Medulla oblongata (tissue), 1 donor: ENCODE data around the gene AIFM3.

Source experiments
- DNase-seq: peaks from one replicate; pipeline ENCODE4 v3.0.0-alpha.2; 2015; ENCODE audit errors: extremely low spot score

AIFM3 gene

DNA sequence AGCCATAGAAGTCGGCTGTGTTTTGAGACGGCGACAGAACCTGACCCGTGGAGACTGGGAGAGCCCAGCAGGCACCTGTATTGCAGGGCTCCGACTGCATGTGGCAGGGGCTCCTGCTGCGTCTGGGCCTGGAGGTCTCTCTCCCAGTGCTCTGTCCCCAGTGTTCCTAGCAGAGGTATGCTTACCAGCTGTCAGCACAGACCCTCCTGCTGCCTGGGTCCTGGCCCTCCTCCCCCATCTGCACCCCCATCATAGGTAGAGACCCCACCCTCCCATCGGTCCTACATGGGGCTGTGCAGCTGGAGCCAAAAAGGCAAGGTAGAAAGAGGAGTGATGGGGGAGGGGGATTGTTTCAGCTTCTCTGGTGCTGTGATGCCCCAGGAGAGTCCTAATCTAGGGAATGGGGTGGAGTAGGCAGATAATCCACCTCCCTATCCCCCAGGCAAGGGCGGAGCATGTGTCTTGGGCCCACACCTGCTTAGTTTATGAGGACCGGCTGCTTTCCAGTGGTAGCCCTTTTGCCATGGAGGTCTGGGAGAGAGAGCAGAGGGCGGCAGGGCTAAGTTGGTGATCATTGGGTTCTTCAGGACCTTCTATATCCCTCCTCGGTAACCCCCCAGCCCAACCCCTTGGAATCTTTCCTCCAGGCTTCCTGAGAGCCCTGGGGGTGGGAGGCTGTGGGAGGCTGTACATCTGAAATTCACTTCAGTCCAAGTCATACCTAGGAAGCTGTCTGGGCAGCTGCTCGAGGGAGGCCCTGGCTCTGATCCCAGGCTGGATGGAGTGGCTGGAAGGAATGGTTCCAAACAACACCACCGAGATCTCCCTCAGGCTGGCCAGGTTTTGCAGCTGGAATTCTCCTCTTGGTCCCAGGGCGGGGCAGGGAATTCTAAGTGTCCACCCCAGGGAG is 60.0 kb downstream of the AIFM3 start:
- no peak for DNase-seq

DNA sequence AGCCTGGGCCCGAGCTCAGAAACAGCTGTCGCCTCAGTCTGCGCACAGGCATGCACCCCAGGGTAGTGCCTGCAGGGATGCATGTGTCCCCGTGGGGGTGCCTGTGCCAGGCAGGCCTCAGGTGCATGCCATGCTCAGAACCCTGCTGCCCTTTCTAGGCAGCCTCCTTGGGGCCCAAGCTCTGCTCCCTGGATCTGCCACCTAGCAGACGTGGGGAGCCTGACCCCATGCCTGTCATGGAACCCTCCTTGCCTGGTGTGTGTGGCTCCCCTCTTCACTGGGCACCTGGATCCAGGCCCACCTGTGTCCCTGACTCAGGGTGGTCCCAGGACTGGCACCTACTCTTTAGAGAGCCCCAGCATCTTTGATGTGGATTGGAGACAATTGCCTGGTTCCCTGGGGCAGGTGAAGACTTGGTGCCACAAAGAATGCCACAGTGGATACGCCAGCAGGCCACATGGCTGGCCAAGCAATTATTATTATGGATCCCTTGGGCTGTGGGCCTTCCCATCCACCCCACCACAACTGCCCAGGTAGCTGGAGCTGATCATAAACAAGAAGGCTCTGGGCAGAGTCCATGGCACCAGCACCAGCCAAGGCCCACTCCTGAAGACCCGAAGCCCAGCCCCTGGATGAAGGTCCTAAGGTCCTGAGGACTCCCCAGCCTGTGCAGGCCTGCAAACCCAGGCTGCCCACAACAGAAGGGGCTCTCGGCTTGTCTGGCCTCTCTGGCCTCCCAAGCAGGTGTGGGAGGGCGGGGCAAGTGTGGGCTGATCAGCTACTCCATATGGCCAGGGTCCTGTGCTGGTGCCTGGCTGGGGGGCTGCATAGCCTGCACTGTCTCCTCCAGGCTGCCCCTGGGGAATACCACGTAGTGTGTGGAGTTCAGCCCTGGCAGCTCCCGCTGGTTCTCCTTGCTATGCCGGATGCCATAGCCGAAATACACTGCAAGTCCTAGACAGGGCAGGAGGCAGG is 61.5 kb downstream of the AIFM3 start:
- no peak for DNase-seq

DNA sequence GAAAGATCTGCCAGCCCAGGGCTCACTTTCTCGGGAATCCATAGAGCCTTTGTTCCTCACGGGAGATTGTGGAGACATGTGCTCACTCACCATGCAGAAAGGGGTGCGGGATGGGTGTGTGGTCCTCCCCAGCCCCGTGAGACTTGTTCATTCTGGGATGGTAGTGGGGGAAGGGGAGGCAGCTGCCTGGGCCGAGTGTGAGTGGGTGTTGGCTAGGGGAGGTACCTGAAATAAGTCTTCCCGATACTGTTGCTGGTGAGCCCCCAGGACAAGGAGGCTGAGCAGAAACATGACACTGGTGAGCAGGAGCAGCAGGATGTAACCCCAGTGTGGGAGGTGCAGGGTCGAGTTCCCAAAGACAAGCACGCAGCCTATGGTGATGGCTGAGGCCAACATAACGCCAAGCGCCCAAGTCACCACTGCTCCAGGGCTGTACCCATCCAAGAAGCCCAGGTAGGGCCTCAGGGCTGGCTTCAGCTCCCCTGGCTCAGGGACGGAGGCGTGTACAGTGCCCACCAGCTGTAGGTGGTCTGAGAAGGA is 62.5 kb downstream of the AIFM3 start:
- no peak for DNase-seq

DNA sequence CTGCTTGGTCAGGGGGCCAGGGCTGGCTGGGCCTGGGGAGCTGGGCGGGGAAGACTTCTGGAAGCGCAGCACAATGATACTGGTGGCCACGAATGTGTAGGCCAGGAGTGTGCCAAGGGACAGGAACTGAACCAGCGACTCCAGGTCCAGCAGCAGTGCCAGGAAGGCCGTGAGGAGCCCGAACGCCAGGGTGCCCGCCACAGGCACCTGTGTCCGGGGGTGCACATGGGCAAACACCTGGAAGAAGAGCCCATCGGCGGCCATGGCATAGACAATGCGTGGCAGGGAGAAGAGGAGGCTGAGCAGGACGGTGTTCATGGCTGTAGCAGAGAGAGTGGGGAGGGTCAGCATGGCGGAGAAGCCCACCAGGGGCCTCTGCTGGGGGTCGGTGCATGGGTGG is 63.0 kb downstream of the AIFM3 start:
- DNase-seq = no peak
